HG03354 (cell line): ENCODE results near the gene ZDHHC11.
"Not testable (repeated sequence)": the region's sequence is repeated elsewhere in the genome, so short reads cannot be mapped to it uniquely, and the experiment has no call there.

ENCODE experiments used
- ATAC-seq: cut with Tn5 transposase; IDR thresholded peaks from one replicate; pipeline ENCODE4 v1.9.1; 2021; ENCODE audit warnings: mild to moderate bottlenecking; ENCODE audit not compliant: unreplicated experiment, poor library complexity, severe bottlenecking

Gene ZDHHC11

DNA sequence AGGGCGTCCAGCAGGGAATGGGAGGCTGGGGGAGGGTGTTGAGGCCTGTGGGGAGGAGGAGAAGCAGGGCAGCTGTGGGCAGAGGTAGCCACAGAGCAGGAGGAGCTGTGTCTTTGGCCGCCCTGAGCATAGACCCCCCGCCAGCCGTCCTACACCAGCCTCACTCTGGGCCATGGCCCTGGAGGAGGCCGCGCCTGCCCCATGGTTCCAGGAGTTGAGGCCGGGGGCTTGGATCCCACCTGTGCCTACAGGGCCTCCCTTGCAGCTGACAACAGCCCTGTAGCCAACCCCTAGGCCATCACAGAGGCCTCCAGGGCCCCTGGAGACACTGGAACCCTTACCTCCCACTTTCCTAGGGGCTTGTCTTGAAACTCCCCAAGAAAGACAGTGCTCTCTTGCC, 3.0 kb downstream of the ZDHHC11 start:
- ATAC-seq, result not testable (repeated sequence)

DNA sequence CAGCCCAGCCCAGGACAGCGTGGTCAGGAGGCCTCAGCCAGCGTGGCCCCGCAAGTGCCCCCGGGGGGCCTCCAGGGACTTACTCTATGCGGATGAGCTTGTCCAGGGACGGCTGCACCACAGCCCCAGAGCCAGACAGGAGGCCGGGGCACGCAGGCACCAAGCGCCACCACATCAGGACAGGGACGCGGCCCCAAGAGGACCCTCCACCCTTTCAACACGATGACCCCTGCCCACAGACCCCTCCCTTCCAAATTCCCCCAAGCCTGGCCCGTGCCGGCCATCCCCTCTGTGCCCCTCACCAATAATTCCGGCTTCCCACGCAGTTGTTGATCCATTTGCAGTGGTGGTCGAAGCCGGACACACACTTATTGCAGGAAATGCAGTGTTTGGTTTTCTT, 3.6 kb downstream of the ZDHHC11 start:
- ATAC-seq, result not testable (repeated sequence)

DNA sequence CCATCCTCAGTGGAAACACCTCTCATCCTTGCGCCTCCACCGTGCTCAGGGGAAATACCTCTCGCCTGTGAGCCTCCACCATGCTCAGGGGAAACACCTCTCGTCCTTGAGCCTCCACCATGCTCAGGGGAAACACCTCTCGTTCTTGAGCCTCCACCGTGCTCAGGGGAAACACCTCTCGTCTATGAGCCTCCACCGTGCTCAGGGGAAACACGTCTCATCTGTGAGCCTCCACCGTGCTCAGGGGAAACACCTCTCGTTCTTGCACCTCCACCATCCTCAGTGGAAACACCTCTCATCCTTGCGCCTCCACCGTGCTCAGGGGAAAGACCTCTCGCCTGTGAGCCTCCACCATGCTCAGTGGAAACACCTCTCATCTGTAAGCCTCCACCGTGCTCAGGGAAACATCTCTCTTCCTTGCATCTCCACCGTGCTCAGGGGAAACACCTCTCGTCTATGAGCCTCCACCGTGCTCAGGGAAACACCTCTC, 4.1 kb downstream of the ZDHHC11 start:
- ATAC-seq, result not testable (repeated sequence)

DNA sequence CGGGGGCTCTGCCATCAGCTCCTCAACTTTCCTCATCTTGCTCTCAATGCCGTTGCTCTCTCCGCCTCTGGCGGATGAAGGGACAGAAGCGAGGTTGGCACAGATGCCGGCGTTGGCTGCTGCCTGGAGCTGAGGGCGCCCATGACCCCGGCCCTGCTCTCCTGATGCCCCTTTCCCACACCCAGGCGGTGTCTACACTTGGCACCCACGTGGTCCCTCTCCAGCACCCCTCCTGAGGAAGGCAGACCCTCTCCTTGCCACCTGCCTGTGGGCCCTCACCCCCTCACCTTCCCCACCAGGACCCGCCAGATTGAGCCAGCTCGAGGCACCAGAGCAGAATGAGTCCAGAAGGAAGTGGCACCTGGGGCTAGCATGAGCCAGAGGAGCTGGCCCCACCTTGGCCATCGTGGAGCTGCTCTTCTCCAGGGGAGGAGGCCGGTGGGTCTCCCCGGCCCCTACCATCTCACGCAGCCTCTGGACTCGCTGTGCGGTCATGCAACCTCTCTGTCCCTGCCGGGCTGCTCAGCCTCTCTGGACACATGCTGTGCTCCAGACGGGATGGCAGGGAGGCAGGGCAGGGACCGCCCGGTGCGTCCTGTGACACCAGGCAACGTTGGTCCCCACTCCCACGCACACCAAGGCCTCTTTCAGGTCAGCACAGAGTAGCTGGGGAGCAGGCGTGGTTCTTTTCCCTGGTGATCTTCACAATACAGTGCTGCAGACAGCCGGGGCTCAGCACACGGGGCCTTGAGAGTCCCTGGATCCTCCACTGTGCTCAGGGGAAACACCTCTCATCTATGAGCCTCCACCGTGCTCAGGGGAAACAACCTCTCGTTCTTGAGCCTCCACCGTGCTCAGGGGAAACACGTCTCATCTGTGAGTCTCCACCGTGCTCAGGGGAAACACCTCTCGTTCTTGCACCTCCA, 4.8 kb downstream of the ZDHHC11 start:
- not testable (repeated sequence) for ATAC-seq

DNA sequence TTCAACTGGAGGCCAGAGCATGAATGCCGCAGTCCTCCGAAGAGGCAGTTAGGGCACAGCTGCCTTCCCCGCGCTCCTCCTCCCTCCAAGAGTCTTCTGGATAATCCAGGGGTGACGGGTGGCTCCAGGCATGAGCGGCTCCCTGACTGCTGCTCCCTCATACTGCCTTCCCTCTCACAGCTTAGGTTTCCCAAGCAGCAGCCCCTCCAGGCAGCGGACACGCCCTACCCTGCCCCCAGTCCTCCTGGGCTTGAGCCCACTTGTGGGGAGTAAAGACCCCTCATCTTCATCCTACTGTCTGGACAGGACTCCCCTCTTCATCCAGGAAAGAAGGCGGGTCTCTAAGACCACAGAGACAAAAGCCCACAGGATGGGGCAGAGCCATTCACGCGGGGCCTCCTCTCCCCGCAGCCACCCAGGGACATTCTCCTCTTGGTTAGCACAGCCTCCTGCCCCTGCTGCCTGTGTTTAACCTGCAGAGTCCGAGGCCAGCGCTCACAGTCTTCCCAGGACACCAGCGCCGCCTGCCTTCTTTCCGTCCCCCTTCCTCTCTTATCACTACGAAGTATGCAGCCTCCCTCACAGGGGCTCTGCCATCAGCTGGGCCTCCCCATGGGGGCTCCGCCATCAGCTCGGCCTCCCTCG, 5.6 kb downstream of the ZDHHC11 start:
- ATAC-seq, result not testable (repeated sequence)

DNA sequence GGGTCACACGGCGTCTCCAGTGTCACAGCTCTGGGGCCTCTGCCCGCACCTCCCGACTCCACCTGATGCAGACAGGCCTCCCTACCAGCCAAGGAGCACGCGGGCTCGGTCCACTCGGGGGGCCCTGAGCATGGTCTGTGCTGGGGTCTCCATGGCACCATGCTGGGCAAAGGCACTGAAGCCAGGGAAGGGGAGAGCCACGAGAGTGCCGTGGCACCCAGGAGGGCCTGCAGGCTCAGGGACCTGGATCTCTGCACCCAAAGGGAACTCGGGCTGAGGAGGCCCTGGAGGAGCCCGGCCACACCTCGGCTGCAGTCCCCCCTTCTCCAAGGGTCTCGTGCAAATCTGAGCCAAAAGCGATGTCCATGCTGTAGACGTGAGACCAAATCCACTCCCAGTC, 6.4 kb downstream of the ZDHHC11 start:
- not testable (repeated sequence) for ATAC-seq

DNA sequence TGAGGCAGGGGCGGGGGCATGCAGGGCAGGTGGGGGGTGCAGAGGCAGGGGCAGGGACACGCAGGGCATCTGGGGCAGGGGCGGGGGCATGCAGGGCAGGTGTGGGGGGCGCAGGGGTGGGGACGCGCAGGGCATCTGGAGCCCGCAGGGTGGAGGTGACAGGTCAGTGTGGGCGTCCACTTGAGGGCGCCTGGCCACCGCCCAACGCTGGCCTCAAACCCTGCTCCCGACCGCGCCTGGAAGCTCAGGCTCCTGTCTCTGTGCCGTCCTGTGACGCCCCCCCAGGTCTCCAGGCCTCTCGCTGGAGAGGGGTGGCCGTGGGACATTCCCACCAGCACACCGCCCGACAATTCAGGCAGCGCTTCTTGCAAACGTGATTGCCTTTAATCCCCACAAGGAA, 6.9 kb downstream of the ZDHHC11 start:
- ATAC-seq, result not testable (repeated sequence)

DNA sequence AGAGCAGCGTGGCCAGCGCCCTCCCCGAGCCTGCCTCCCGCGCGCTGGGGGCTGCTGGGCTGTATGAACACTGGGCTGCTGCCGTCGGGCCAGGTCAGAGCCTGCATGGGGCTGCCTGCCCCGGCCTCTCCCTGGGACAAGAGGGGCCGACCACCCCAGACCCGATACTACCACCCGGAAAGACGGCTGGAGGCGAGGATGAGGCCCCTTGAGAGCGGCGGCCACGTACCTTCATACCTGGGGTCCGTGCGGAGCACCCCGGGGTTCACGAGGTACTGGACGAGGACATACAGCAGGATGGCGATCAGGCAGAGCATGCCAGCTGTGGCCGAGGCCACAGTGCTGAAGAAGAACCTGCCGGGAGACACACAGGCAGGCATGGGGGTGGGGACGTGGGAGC, 7.4 kb downstream of the ZDHHC11 start:
- not testable (repeated sequence) for ATAC-seq

DNA sequence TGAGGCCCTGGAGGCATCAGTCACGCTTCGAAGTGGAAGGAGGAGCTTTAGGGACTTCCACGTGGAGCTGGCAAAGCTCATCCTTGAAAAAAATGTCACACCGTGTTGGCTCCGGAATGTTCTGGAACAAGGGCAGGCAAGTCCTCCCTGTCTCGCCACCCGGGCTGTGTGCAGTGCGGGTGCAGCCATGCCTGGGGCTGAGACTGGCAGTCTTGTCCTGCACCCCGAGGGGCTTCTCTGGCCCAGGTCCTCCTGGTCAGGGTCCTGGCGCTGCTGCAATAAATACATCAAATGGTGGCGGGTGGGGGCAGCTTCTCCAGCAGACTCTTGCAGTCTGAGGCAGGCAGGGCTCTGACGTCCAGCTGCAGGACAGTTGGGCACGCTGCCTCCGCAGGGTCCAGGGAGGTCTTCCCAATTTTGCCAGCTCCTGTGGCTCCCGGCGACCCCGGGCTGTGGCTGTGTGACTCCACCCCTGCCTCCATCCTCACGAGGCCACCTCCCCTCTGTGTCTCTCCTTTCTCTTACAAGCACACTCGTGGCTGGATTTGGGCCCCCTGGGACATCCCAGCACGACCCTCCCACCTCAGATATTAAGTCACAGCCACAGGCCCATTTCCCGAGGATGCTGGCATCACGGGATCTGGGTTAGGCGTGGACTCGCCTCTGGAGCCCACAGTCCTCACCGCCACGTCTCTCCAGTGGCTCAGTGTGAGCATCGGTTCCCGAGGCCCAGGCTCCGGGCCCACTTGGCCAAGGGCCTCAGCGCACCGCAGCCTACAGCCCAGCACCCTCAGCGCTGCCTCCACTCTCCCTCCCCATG, 8.2 kb downstream of the ZDHHC11 start:
- not testable (repeated sequence) for ATAC-seq

DNA sequence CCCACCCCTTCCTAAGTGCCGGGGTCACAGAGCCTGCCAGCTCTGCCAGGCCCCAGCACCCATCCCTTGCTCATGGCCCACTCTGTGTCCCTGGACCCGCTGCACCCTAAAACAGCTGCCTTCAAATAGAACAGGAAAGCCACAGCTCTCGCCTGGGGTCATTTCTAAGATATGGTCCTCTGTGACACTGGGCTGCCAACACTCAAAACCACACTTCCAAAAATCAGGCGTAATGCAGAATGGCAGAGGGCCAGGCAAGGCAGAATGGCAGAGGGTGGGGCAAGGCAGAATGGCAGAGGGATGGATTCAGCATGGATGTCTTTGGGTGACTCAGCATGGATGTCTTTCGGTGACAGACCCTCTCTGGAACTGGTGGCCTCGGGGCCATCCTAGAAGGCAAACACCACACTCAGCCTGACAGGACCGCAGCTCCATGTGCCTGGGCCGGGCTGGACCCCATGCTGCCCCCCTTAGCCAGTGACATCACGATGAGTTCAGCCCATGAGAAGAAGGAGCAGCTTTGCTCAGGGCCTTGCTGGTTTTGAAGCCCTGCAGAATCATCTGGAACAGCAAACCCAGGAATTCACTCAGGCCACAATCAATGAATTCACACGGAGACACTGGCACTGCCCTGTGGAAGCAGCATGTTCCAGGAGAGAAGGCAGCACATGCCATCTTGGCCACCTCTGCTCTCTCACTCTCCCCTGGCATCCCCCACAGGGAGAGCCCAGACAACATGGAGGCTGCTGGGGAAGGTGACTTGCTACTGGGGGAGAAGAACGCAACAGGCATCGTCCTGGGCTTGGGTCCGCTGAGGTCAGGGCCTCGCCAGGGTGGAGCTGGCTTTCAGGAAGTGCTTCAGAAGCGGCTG, 9.0 kb downstream of the ZDHHC11 start:
- not testable (repeated sequence) for ATAC-seq

DNA sequence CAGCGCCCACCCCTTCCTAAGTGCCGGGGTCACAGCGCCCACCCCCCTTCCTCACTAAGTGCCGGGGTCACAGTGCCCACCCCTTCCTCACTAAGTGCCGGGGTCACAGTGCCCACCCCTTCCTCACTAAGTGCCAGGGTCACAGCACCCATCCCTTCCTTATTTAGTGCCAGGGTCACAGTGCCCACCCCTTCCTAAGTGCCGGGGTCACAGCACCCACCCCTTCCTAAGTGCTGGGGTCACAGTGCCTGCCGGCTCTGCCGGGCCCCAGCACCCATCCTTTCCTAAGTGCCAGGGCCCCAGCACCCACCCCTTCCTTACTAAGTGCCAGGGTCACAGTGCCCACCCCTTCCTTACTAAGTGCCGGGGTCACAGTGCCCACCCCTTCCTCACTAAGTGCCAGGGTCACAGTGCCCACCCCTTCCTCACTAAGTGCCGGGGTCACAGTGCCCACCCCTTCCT, 9.8 kb downstream of the ZDHHC11 start:
- ATAC-seq, result not testable (repeated sequence)

DNA sequence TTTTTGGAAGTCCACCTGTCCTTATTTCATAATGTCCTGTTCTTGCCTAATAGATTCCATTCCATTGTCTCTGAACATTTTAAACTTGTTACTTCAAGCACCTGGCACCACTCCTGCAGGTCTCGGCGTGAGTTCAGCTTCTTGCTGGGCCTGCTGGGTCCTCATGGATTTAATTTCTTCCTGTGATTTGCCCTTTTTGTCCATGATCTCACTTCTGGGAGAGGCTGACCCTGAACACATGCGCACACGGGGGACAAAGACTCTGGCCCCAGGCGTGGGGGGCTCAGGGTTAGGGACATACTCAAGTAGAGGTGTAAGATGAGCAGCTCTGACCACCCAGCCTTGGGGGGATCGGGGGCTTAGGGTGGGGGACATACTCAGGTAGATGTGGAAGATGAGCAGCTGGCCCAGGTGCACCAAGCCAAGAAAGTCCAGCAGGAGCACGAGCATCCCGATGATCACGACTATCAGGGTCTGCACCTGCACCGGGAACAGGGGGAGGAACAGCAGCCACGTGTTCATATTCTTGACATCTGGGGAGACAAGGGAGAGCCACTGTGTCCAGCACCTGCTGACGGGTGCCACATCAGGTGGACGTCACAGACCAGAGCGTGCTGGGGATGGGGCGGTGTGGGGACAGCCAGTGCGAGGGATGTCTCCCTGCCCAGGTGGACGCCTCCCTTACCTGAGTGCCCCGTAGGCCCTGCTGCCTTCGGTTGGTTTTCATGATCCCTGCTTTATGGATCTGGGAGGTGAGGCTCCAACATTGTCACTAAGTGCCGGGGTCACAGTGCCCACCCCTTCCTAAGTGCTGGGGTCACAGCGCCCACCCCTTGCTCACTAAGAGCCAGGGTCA, 10.4 kb downstream of the ZDHHC11 start:
- not testable (repeated sequence) for ATAC-seq

DNA sequence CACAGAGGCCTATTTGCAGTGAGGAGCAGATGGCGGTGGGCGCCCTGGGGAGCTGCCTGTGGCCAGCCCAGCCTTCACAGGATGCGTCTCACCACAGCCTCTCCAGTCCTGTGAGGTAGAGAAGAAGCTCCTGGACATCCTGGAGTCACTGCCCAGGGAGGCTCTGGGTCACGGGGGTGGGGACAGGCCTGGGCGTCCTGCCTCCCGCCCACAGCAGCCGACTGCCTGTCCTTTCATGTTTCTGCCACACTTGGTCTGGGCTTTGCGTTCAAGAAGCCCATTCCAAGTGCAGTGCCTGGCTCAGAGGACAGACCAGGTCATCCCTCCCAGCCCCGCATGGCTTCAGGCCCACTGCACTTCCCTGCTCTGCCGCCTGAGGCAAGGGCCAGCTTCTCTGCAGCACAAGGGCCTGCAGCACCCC, 12.3 kb downstream of the ZDHHC11 start:
- not testable (repeated sequence) for ATAC-seq

DNA sequence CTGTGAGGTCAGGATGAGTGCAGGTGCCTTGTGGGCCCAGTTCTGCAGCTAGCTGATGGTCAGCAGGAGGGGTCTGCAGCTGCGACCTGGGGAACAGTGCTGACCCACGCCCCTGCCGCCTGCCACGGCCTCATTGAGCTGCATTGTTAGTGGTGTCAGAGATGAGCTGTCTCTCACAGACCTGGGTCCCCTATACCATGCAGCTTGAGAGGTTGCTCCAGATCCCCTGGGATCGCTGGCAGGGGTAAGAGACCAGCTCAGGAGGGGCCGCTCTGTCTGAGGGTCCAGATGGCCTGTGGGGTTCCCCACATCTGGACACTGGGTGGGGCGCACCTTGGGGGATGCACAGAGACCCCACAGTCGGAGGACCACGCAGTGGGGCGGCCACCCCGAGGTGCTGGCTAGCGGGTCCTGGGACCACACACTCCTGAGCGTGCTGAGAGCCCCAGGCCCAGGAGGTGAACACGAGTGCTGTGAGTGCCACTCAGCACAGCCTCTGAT, 13.1 kb downstream of the ZDHHC11 start:
- not testable (repeated sequence) for ATAC-seq

DNA sequence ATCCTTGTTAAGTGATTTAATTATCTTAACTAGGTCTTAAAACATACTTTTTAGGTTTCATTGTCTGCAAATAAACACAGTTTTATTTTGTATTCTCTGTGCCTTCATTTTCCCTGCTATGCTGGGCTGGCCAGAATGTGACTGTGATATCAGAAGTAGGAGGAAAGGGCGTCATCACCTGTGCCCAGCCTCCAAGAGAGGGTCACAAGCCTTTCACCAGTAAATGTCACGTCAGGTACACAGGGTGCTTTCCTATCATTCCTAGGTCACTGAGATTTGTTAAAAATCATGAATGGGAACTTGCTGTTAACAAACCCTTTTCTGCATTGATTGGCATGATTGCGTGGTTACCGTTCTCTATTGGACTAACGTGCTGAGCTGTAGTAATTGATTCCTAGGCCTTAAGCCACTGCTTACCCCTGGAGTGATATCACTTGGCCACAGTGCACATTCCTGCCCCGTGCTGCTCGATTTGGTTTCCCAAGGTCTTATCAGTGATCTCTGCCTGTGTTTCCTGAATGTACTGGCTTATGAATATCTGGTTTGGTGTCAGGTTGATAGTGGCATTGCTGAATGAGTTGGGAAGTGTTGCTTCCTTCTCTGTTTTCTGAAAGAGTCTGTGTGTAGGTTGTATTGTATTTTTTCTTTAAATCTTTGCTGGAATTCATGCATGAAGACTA, 14.7 kb downstream of the ZDHHC11 start:
- not testable (repeated sequence) for ATAC-seq

DNA sequence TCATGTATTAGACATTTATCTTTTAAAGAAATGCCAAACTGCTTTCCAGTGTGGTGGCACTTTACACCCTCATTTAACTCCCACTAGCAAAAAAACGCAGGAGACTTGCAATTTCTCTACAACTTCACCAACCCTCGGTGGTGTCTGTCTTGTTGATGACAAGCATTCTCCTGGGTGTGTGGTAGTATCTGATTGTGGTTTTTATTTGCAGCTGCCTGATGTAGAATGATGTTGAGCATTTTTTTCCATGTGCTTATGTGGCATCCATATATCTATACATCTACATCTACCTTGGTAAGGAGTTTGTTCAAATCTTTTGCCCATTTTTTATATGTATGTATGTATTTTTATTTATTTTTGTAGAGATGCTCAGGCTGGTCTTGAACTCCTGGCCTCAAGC, 16.8 kb downstream of the ZDHHC11 start:
- ATAC-seq, result not testable (repeated sequence)

DNA sequence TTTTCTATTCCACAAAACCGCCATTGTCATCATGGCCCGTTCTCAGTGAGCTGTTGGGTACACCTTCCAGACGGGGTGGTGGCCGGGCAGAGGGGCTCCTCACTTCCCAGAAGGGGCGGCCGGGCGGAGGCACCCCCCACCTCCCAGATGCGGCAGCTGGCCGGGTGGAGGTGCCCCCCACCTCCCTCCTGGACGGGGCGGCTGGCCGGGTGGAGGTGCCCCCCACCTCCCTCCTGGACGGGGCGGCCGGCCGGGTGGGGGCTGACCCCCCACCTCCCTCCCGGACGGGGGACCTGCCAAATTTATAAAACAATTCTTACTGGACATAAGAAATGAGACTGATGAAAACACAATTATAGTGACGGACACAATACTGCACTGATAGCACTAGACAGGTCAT, 22.6 kb downstream of the ZDHHC11 start:
- not testable (repeated sequence) for ATAC-seq
